C1 segment of cervical spinal cord (tissue), 14 donors: ENCODE measurements around the gene ZNF821.
"Not testable (repeated sequence)": the region's sequence is repeated elsewhere in the genome, so short reads cannot be mapped to it uniquely, and the experiment has no call there.

ENCODE experiments used
- DNase-seq, 14 donors: peaks; one replicate each; lab custom pipeline; 2025; lab: John Stamatoyannopoulos, UW

The ZNF821 gene

GRCh38 chr16:71859762-71860521 lies 24.0 kb downstream of the ZNF821 start:
- DNase-seq: no peak

GRCh38 chr16:71855937-71856662 lies 27.9 kb downstream of the ZNF821 start:
- no peak for DNase-seq

DNA sequence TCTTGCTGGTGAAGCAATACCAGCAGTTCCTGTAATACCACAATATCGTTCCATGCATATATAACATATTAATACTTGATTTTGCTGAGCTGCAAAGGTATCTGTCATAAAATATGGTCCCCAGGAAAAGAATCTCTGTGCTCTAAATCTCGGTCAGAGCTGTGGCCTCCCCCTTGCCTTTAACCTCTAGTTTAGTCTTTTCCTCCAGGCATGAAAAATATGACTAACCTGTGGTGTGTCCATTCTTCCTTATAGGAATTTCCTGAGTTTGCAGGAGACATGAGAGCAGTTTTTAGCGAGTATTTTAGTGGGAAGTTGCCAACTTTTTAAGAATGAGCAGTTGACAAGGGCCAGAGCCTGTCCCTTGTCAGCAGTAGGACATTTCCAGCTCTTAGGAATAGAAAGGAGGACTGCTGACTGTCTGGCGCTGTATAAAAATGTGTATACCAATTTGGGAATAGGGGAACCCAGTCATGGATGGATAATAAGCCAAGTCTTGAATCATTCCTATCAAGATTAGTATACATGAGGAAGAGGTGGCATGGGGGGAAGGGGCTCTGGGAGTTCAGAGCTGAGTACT lies 29.5 kb downstream of the ZNF821 start:
- DNase-seq: no peak

GRCh38 chr16:71853413-71853812 lies 30.6 kb downstream of the ZNF821 start:
- DNase-seq: no peak

GRCh38 chr16:71852561-71852960 lies 31.4 kb downstream of the ZNF821 start:
- DNase-seq: no peak

GRCh38 chr16:71852158-71852557 lies 31.8 kb downstream of the ZNF821 start:
- no peak for DNase-seq

DNA sequence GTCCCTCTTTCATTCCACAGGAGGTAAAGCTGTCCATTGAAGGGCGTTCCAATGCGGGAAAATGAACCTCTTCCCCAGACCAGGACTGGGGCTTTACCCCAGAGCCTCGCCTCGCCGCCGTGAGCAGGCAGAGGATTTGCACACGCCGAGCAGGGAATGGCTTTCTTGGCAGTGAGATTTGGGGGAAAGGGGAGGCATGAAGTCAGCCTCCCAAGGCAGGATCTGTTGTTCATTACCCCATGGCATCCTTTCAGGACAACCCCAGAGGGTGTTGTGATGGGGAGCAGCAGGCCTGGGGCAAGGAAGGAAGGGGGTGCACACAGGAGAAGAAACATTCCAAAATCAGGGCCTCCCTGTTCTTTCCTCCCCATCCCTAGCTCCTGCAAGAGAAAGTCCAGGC lies 32.2 kb downstream of the ZNF821 start:
- DNase-seq: no peak

GRCh38 chr16:71848622-71849021 lies 35.4 kb downstream of the ZNF821 start:
- DNase-seq: no peak

- no peak for DNase-seq
These were observed 36.9 kb downstream of the ZNF821 start for GRCh38 chr16:71847096-71847495.

GRCh38 chr16:71846431-71846830 lies 37.6 kb downstream of the ZNF821 start:
- DNase-seq: peak in 5 of 14 donors; percentile 24 to 32 (median 27)

GRCh38 chr16:71845639-71846430 lies 38.1 kb downstream of the ZNF821 start, which contains the start of gene ATXN1L:
ATXN1L (plus strand) TSS chr16:71845976; CDS start chr16:71849741, 3,765 bp downstream.
- DNase-seq: peak; percentile 17 to 93 (median 78)

GRCh38 chr16:71843572-71843971 lies 40.4 kb downstream of the ZNF821 start:
- no peak for DNase-seq

DNA sequence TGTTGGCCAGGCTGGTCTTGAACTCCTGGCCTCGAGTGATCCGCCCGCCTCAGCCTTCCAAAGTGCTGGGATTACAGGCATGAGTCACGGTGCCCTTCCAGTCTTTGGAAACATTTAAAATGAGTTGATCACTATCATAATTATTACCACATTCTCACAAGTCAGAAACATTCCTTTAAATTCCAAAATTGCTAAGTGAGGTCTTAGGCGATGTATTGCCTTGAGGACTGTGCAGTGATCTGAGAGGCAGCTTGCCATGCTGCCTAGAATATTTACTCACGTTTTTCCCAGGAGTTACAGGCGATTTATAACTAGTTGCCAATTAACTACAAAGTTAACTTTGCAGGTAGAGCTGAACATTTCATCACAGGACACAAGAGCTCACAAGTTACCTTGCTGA lies 43.9 kb downstream of the ZNF821 start:
- DNase-seq: no peak

DNA sequence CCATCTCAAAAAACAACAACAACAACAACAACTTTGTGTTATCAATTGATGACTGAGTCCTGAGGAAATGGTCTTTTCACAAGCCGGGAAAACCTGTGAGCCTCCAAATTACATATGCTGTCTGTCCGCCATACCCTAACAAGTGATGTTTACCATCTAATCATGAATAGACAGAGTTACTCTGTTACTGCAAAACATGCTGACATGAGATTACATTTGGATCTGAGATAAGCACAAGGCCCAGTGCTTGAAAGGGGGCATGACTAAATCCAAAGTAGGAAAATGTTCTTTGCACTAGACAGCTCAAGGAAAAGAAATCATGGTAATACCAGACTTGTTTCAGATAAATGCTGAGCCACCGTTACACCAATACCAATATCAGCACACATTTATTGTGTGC lies 46.8 kb downstream of the ZNF821 start:
- no peak for DNase-seq

GRCh38 chr16:71834291-71834690 lies 49.7 kb downstream of the ZNF821 start:
- no peak for DNase-seq

- not testable (repeated sequence) for DNase-seq
These were observed 51.9 kb downstream of the ZNF821 start for GRCh38 chr16:71832112-71832511.

DNA sequence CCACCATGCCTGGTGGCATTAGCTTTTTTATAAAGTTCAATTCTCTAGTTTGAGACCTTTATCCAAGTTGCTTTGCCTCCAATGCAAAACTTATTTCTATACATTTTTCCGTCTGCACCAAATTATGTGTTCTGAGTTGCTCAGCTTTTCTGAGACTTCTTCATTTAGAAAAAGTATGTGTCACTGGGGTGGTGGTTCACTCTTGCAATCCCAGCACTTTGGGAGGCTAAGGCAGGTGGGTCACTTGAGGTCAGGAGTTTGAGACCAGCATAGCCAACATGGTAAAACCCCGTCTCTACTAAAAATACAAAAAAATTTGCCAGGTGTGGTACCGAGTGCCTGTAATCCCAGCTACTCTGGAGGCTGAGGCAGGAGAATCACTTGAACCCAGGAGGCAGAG lies 52.3 kb downstream of the ZNF821 start:
- not testable (repeated sequence) for DNase-seq

GRCh38 chr16:71830359-71830758 lies 53.6 kb downstream of the ZNF821 start:
- DNase-seq: no peak

- no peak for DNase-seq
These were observed 57.4 kb downstream of the ZNF821 start for GRCh38 chr16:71826533-71827017.

DNA sequence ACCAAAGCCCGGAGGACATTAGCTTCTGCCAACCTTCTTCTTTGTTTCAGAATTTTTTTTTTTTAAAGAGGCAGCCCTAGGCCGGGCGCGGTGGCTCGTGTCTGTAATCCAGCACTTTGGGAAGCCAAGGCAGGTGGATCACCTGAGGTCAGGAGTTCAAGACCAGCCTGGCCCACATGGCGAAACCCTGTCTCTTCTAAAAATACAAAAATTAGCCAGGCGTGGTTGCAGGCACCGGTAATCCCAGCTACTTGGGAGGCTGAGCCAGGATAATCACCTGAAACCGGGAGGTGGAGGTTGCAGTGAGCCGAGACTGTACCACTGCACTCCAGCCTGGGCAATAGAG lies 66.9 kb downstream of the ZNF821 start:
- not testable (repeated sequence) for DNase-seq

- no peak for DNase-seq
These were observed 72.7 kb downstream of the ZNF821 start for GRCh38 chr16:71811261-71811803.
